H1 (cell line): ENCODE data around the gene CDRT4. TPM values are rescaled to one million over a fixed set of nuclear protein-coding genes. Genes with fewer than 3 reads are reported as not detected.

Source experiments
- CTCF ChIA-PET: fragments of 300-600 bp; sonication (Branson Sonifier 250); formaldehyde crosslinking; loops from one replicate; lab custom pipeline; 2021; ENCODE audit not compliant: partially characterized antibody; lab: Charles Lee
- POLR2A ChIA-PET: fragments of 300-600 bp; sonication (Branson Sonifier 250); formaldehyde crosslinking; loops from one replicate; lab custom pipeline; 2021; ENCODE audit warnings: inconsistent platforms; ENCODE audit not compliant: partially characterized antibody; lab: Charles Lee
- DNase-seq, 2 experiments: peaks; one replicate each; pipeline versions ENCODE4 v3.0.0 to v3.0.0-alpha.2; 2010 to 2022; ENCODE audit warnings: low spot score in 2 of 2, low read depth in 1 of 2, mixed read lengths in 1 of 2
- FAIRE-seq: peaks from 2 replicates; lab custom pipeline; 2011; peaks lifted over from hg19 to GRCh38; lab: Jason Lieb, UNC
- H2AFZ ChIP-seq: 2 replicates; pipeline ENCODE4 v1.8.1; 2012; ENCODE audit warnings: low read length, inconsistent platforms
- H2AK5ac ChIP-seq: 2 replicates; pipeline ENCODE4 v1.6.1; 2013; ENCODE audit warnings: low read depth, low read length
- H2BK120ac ChIP-seq: replicated peaks from 2 replicates; pipeline ENCODE3; 2013; ENCODE audit warnings: low read depth, low read length, inconsistent platforms
- H2BK12ac ChIP-seq: 2 replicates; pipeline ENCODE4 v1.6.1; 2013; ENCODE audit warnings: low read depth, low read length
- H2BK15ac ChIP-seq: 2 replicates; pipeline ENCODE4 v1.6.1; 2013; ENCODE audit warnings: low read length
- H2BK20ac ChIP-seq: 2 replicates; pipeline ENCODE4 v1.6.1; 2013; ENCODE audit warnings: low read length
- H2BK5ac ChIP-seq: 2 replicates; pipeline ENCODE4 v1.6.1; 2013; ENCODE audit warnings: low read depth, low read length
- H3K14ac ChIP-seq: 2 replicates; pipeline ENCODE4 v1.6.1; 2013; ENCODE audit warnings: inconsistent platforms; ENCODE audit not compliant: insufficient read length
- H3K18ac ChIP-seq: 2 replicates; pipeline ENCODE4 v1.6.1; 2013; ENCODE audit warnings: low read length; ENCODE audit errors: extremely low read depth
- H3K23ac ChIP-seq: 2 replicates; pipeline ENCODE4 v1.6.1; 2013; ENCODE audit warnings: inconsistent platforms; ENCODE audit not compliant: insufficient read length
- H3K23me2 ChIP-seq: 2 replicates; pipeline ENCODE4 v1.6.1; 2013; ENCODE audit warnings: low read depth, low read length
- H3K27ac ChIP-seq: 2 replicates; pipeline ENCODE4 v1.6.1; 2011; ENCODE audit warnings: low read depth, low read length, inconsistent platforms
- H3K27me3 ChIP-seq, 4 experiments: replicated peaks in 1 of 4; 1 replicate in 1 of 4; 2 replicates in 3 of 4; pipeline versions ENCODE4 v1.6.1 to v1.8.1; 2011 to 2013; ENCODE audit warnings: low read length in 3 of 4, mild to moderate bottlenecking in 3 of 4, inconsistent platforms in 2 of 4, mixed read lengths in 2 of 4, moderate library complexity in 1 of 4; ENCODE audit not compliant: control insufficient read depth in 3 of 4, insufficient read depth in 3 of 4; ENCODE audit errors: extremely low read depth in 1 of 4
- H3K36me3 ChIP-seq, 4 experiments: 2 replicates each; pipeline versions ENCODE4 v1.6.1 to v1.8.1; 2011 to 2013; ENCODE audit warnings: mild to moderate bottlenecking in 4 of 4, low read length in 3 of 4, moderate library complexity in 2 of 4, control low read depth in 1 of 4, inconsistent platforms in 1 of 4; ENCODE audit not compliant: insufficient read depth in 4 of 4, control insufficient read depth in 2 of 4
- H3K4ac ChIP-seq: replicated peaks from 2 replicates; pipeline ENCODE3; 2013; ENCODE audit warnings: low read length, low read depth, mixed read lengths, inconsistent platforms; ENCODE audit not compliant: insufficient read length
- H3K4me1 ChIP-seq, 4 experiments: replicated peaks in 1 of 4; 1 replicate in 1 of 4; 2 replicates in 3 of 4; pipeline versions ENCODE4 v1.6.1 to v1.8.1; 2011 to 2013; ENCODE audit warnings: low read length in 3 of 4, inconsistent platforms in 2 of 4, mixed read lengths in 1 of 4; ENCODE audit not compliant: insufficient read depth in 4 of 4, control insufficient read depth in 3 of 4
- H3K4me2 ChIP-seq, 2 experiments: 2 replicates each; pipeline versions ENCODE4 v1.6.1 to v1.8.1; 2011 to 2013; ENCODE audit warnings: low read depth in 2 of 2, low read length in 2 of 2, control low read depth in 1 of 2, inconsistent platforms in 1 of 2, mild to moderate bottlenecking in 1 of 2; ENCODE audit not compliant: insufficient read depth in 1 of 2
- H3K4me3 ChIP-seq, 4 experiments: fragments of 200-600, 300-600 bp in 1 of 4; sonication (generic), shearing (Covaris generic), sonication (Bioruptor Twin) in 1 of 4; 2 replicates each; pipeline versions ENCODE4 v1.5.1 to v1.8.1; 2011 to 2016; ENCODE audit warnings: low read length in 4 of 4, low read depth in 3 of 4, control low read depth in 2 of 4, inconsistent platforms in 2 of 4, mild to moderate bottlenecking in 2 of 4, mixed read lengths in 1 of 4, moderate library complexity in 1 of 4; ENCODE audit not compliant: insufficient read depth in 2 of 4; ENCODE audit errors: extremely low read depth in 1 of 4
- H3K56ac ChIP-seq: replicated peaks from 2 replicates; pipeline ENCODE3; 2013; ENCODE audit warnings: low read depth, mild to moderate bottlenecking, mixed read lengths, low read length, inconsistent platforms; ENCODE audit not compliant: insufficient read length
- H3K79me1 ChIP-seq: 2 replicates; pipeline ENCODE4 v1.6.1; 2013; ENCODE audit warnings: low read depth, low read length, control low read depth
- H3K79me2 ChIP-seq, 2 experiments: 2 replicates each; pipeline versions ENCODE4 v1.6.1 to v1.8.1; 2012 to 2013; ENCODE audit warnings: low read length in 2 of 2, mild to moderate bottlenecking in 2 of 2, inconsistent platforms in 1 of 2; ENCODE audit not compliant: insufficient read depth in 2 of 2, control insufficient read depth in 1 of 2
- H3K9ac ChIP-seq, 4 experiments: replicated peaks in 1 of 4; 1 replicate in 1 of 4; 2 replicates in 3 of 4; pipeline versions ENCODE4 v1.6.1 to v1.8.1; 2011 to 2013; ENCODE audit warnings: low read depth in 3 of 4, low read length in 3 of 4, control low read depth in 2 of 4, mild to moderate bottlenecking in 2 of 4, moderate library complexity in 2 of 4, inconsistent platforms in 1 of 4; ENCODE audit errors: extremely low read depth in 1 of 4
- H3K9me3 ChIP-seq, 2 experiments: 2 replicates each; pipeline versions ENCODE4 v1.6.1 to v1.8.1; 2012 to 2013; ENCODE audit warnings: mild to moderate bottlenecking in 2 of 2, moderate library complexity in 2 of 2, control low read depth in 1 of 2, inconsistent platforms in 1 of 2, low read depth in 1 of 2, low read length in 1 of 2, mixed read lengths in 1 of 2; ENCODE audit not compliant: insufficient read depth in 2 of 2
- H4K20me1 ChIP-seq, 2 experiments: replicated peaks in 1 of 2; 2 replicates each; pipeline versions ENCODE3 to v1.8.1; 2011 to 2013; ENCODE audit warnings: inconsistent platforms in 2 of 2, low read length in 2 of 2, mild to moderate bottlenecking in 1 of 2; ENCODE audit not compliant: insufficient read depth in 2 of 2, control insufficient read depth in 1 of 2
- H4K5ac ChIP-seq: 2 replicates; pipeline ENCODE4 v1.6.1; 2013; ENCODE audit warnings: low read length, low read depth, mixed read lengths, inconsistent platforms; ENCODE audit not compliant: insufficient read length
- H4K8ac ChIP-seq: 2 replicates; pipeline ENCODE4 v1.8.0; 2013; ENCODE audit warnings: mild to moderate bottlenecking, moderate library complexity, low read length, inconsistent platforms; ENCODE audit not compliant: insufficient read depth; ENCODE audit errors: extremely low read depth
- H4K91ac ChIP-seq: replicated peaks from 2 replicates; pipeline ENCODE3; 2013; ENCODE audit warnings: low read length, mixed read lengths, inconsistent platforms; ENCODE audit not compliant: insufficient read length
- BACH1 ChIP-seq: IDR thresholded peaks from 2 replicates; pipeline ENCODE4 v1.6.1; 2012; ENCODE audit warnings: low read length, improper control_type of control experiment
- KDM4A ChIP-seq: IDR thresholded peaks from one replicate; pipeline ENCODE4 v1.7.1; 2012; ENCODE audit warnings: low read depth, mild to moderate bottlenecking, moderate library complexity, low read length, inconsistent platforms; ENCODE audit not compliant: severe bottlenecking
- KDM5A ChIP-seq: fragments of 200-600 bp; IDR thresholded peaks from 2 replicates; pipeline ENCODE4 v1.7.1; 2012; ENCODE audit warnings: mild to moderate bottlenecking, low read length, inconsistent platforms, mixed read lengths
- PHF8 ChIP-seq: fragments of 200-600 bp; sonication (generic); conservative IDR thresholded peaks from 2 replicates; pipeline ENCODE4 v1.7.1; 2012; ENCODE audit warnings: low read depth, mild to moderate bottlenecking, inconsistent platforms, low read length, moderate library complexity
- POLR2A ChIP-seq, 2 experiments: IDR thresholded peaks; 1 replicate in 1 of 2; 2 replicates in 1 of 2; pipeline ENCODE4 v1.6.1; 2011; ENCODE audit warnings: low read depth in 2 of 2, low read length in 2 of 2, mild to moderate bottlenecking in 2 of 2; ENCODE audit errors: control extremely low read depth in 1 of 2
- RXRA ChIP-seq: IDR thresholded peaks from 2 replicates; pipeline ENCODE4 v1.6.1; 2011; ENCODE audit warnings: low read depth, mild to moderate bottlenecking, low read length, moderate library complexity; ENCODE audit not compliant: insufficient read depth
- TBP ChIP-seq: IDR thresholded peaks from 2 replicates; pipeline ENCODE4 v1.6.1; 2011; ENCODE audit warnings: low read depth, low read length, improper control_type of control experiment
- WGBS, 2 experiments: shearing (Covaris generic) in 1 of 2; methylation state at CpG; one replicate each; pipeline versions ENCODE4 v1.1.6 to v1.1.7; 2013 to 2015; ENCODE audit warnings: low lambda C conversion rate in 2 of 2, mixed read lengths in 2 of 2, inconsistent platforms in 1 of 2, low coverage in 1 of 2, missing lambda C conversion rate in 1 of 2; ENCODE audit not compliant: insufficient replicate concordance in 2 of 2, insufficient coverage in 1 of 2, insufficient read length in 1 of 2; ENCODE audit errors: extremely low coverage in 1 of 2, missing lambda C conversion rate in 1 of 2; 5-methylcytosine and 5-hydroxymethylcytosine counted together
- polyA plus RNA-seq, 7 experiments: library from polyadenylated mRNA; depleted of rRNA in 3 of 7; stranded (reverse) in 5 of 7; unstranded in 2 of 7; fragments of >200 nt in 5 of 7; fragments of 200-250 nt in 2 of 7; gene quantifications; 1 replicate in 5 of 7; 2 replicates in 1 of 7; 4 replicates in 1 of 7; pipeline versions ENCODE4 v1.2.1 to v1.2.3, GENCODE V29; 2011 to 2013; ENCODE audit warnings: missing spikeins in 2 of 7, mixed read lengths in 2 of 7
- total RNA-seq: library from RNA; stranded (reverse); fragmentation: NEBNext Ultra II Directional; extraction: Animal tissue kit (Norgen Biotek cat#: 25700); gene quantifications from 2 replicates; pipeline ENCODE4 v1.2.1, GENCODE V29; 2021

CDRT4 gene
- total and polyA plus RNA-seq, 2 of the 8 experiments (the other 6 are each of a cell fraction or from before 2014, with no cell fraction given) = 2.6 to 5.6 TPM

GRCh38 chr17:15412606-15413005 is 54.8 kb downstream of the CDRT4 start:
- H2BK15ac ChIP-seq = no peak overlapping the region
- no peak overlapping the region for H3K18ac ChIP-seq
- no peaks in the 10 kb centered on the region for H3K4me1 ChIP-seq
- no peak overlapping the region for H2AK5ac ChIP-seq
- H2BK5ac ChIP-seq = no peak overlapping the region
- H3K9me3 ChIP-seq = no peaks in the 10 kb centered on the region
- no peak for FAIRE-seq
- no peaks in the 10 kb centered on the region for H3K79me2 ChIP-seq
- no peak overlapping the region for H2AFZ ChIP-seq
- DNase-seq = no peak
- ChIA-PET CTCF (interaction anchor here (0.9 to 1.9 kb wide), 6 partner anchors 10 to 165 kb away, joined by 3 to 9 read pairs (median 3); no protein-coding TSS in a partner anchor), POLR2A (interaction anchor here (0.7 to 1.8 kb wide), 2 partner anchors 10 to 29 kb away, joined by 3 to 6 read pairs; no protein-coding TSS in a partner anchor)
- H3K27ac ChIP-seq = no peak overlapping the region
- no peak overlapping the region for H4K5ac ChIP-seq
- H3K36me3 ChIP-seq = no peaks in the 10 kb centered on the region
- H3K14ac ChIP-seq = no peak overlapping the region
- no peak overlapping the region for H4K8ac ChIP-seq
- H2BK20ac ChIP-seq = no peak overlapping the region
- H3K56ac ChIP-seq = no peak overlapping the region
- H3K4ac ChIP-seq = no peak overlapping the region
- H4K91ac ChIP-seq = no peak overlapping the region
- H3K4me3 ChIP-seq = no peak overlapping the region
- no peak overlapping the region for H2BK12ac ChIP-seq
- WGBS, 2 experiments = 96% methylated on average over 7 of the region's 7 CpGs; no CpG with 5 or more reads in 1 of the 2 experiments
- no peak overlapping the region for H3K9ac ChIP-seq
- no peaks in the 10 kb centered on the region for H4K20me1 ChIP-seq
- H3K4me2 ChIP-seq = no peak overlapping the region
- no peak overlapping the region for H2BK120ac ChIP-seq
- no peaks in the 10 kb centered on the region for H3K23me2 ChIP-seq
- no peaks in the 10 kb centered on the region for H3K27me3 ChIP-seq
- no peak overlapping the region for H3K23ac ChIP-seq
- no peaks in the 10 kb centered on the region for H3K79me1 ChIP-seq
- TF ChIP-seq KDM5A (no peak), RXRA (no peak), PHF8 (no peak), POLR2A (IDR thresholded peaks at IDR 0.05; ENCODE audit: control extremely low read depth in 1 of 2, low read depth in 2 of 2, low read length in 2 of 2) (no peak), KDM4A (no peak), TBP (no peak), BACH1 (no peak)
